Suprapubic skin (tissue), 4 donors: Measurements from ENCODE around the gene SPRR5. TPM values are rescaled to one million over a fixed set of nuclear protein-coding genes. Genes with fewer than 3 reads are reported as not detected.

Source experiments
- DNase-seq, 2 donors: peaks; one replicate each; pipeline ENCODE4 v3.0.0-alpha.2; 2019; ENCODE audit warnings: low spot score in 2 of 2
- H3K27ac ChIP-seq: fragments of 200-600 bp; sonication (generic); one replicate; pipeline ENCODE4 v1.5.1; 2019
- H3K27me3 ChIP-seq: fragments of 200-600 bp; sonication (generic); one replicate; pipeline ENCODE4 v1.5.1; 2019
- H3K36me3 ChIP-seq: fragments of 200-600 bp; sonication (generic); one replicate; pipeline ENCODE4 v1.5.1; 2019
- H3K4me1 ChIP-seq: fragments of 200-600 bp; sonication (generic); one replicate; pipeline ENCODE4 v1.5.1; 2019
- H3K4me3 ChIP-seq: fragments of 200-600 bp; sonication (generic); one replicate; pipeline ENCODE4 v1.5.1; 2019; ENCODE audit warnings: mild to moderate bottlenecking
- H3K9me3 ChIP-seq: fragments of 200-600 bp; sonication (generic); one replicate; pipeline ENCODE4 v1.5.1; 2019
- CTCF ChIP-seq, 2 donors: fragments of 200-600 bp in 1 of 2; fragments of 450-650 bp in 1 of 2; sonication (generic) in 1 of 2; IDR thresholded peaks; one replicate each; pipeline ENCODE4 v1.5.1; 2016 to 2019; ENCODE audit warnings: antibody characterized with exemption in 2 of 2, mild to moderate bottlenecking in 1 of 2, moderate library complexity in 1 of 2
- EP300 ChIP-seq: sonication (generic); formaldehyde crosslinking; IDR thresholded peaks from one replicate; pipeline ENCODE4 v1.6.1; 2017; ENCODE audit warnings: antibody characterized with exemption
- POLR2A ChIP-seq, 2 donors: fragments of 450-650 bp; IDR thresholded peaks; one replicate each; pipeline ENCODE4 v1.6.1; 2017; ENCODE audit warnings: antibody characterized with exemption in 2 of 2, mild to moderate bottlenecking in 2 of 2, moderate library complexity in 2 of 2
- POLR2AphosphoS5 ChIP-seq, 3 donors: sonication (generic); formaldehyde crosslinking; IDR thresholded peaks; one replicate each; pipeline ENCODE4 v1.6.1; 2017; ENCODE audit warnings: antibody characterized with exemption in 3 of 3
- WGBS: methylation state at CpG from one replicate; pipeline ENCODE4 v1.1.5; 2018; 5-methylcytosine and 5-hydroxymethylcytosine counted together
- total RNA-seq, 4 donors: library from RNA; depleted of rRNA; stranded (reverse); fragments of >200 nt; gene quantifications; one replicate each; pipeline ENCODE4 v1.1.0, GENCODE V29; 2016

SPRR5 gene
- total RNA-seq, 4 donors from 2014 or later: 10.7 to 42.8 (median 18.2) TPM

- TF ChIP-seq POLR2A (IDR thresholded peaks at IDR 0.05): no peak
- TF ChIP-seq CTCF (IDR thresholded peaks at IDR 0.05): no peak
- no peak for TF ChIP-seq POLR2AphosphoS5 (IDR thresholded peaks at IDR 0.05)
- TF ChIP-seq EP300: no peak
- WGBS: 46% methylated on average over 1 of the region's 1 CpG
- Histone ChIP-seq H3K9me3 (no peaks in the 10 kb centered on the region), H3K27ac (no peak overlapping the region), H3K4me1 (no peaks in the 10 kb centered on the region), H3K36me3 (no peaks in the 10 kb centered on the region), H3K4me3 (no peak overlapping the region), H3K27me3 (no peaks in the 10 kb centered on the region)
- no peak for DNase-seq
These were observed 48.8 kb downstream of the SPRR5 start for GRCh38 chr1:152995842-152996241.

GRCh38 chr1:152996633-152997400 lies 49.8 kb downstream of the SPRR5 start:
- DNase-seq: no peak
- 24% methylated on average over 5 of the region's 5 CpGs for WGBS
- TF ChIP-seq EP300 (no peak), POLR2AphosphoS5 (IDR thresholded peaks at IDR 0.05) (no peak), CTCF (IDR thresholded peaks at IDR 0.05) (no peak), POLR2A (IDR thresholded peaks at IDR 0.05) (no peak)
- H3K4me1 ChIP-seq: no peaks in the 10 kb centered on the region
- H3K36me3 ChIP-seq: no peaks in the 10 kb centered on the region
- no peak overlapping the region for H3K4me3 ChIP-seq
- no peaks in the 10 kb centered on the region for H3K27me3 ChIP-seq
- H3K27ac ChIP-seq: no peak overlapping the region
- H3K9me3 ChIP-seq: no peaks in the 10 kb centered on the region

- no peaks in the 10 kb centered on the region for H3K4me1 ChIP-seq
- no peaks in the 10 kb centered on the region for H3K9me3 ChIP-seq
- no peak for TF ChIP-seq POLR2AphosphoS5 (IDR thresholded peaks at IDR 0.05)
- TF ChIP-seq POLR2A (IDR thresholded peaks at IDR 0.05): no peak
- TF ChIP-seq EP300: no peak
- TF ChIP-seq CTCF (IDR thresholded peaks at IDR 0.05): no peak
- no peaks in the 10 kb centered on the region for H3K27me3 ChIP-seq
- no peak overlapping the region for H3K27ac ChIP-seq
- WGBS: 33% methylated on average over 7 of the region's 7 CpGs
- no peak for DNase-seq
- no peak overlapping the region for H3K4me3 ChIP-seq
- H3K36me3 ChIP-seq: no peaks in the 10 kb centered on the region
These were observed 50.9 kb downstream of the SPRR5 start for GRCh38 chr1:152997901-152998300.

- H3K36me3 ChIP-seq: no peaks in the 10 kb centered on the region
- H3K4me1 ChIP-seq: no peaks in the 10 kb centered on the region
- no peak for DNase-seq
- H3K27me3 ChIP-seq: no peaks in the 10 kb centered on the region
- H3K27ac ChIP-seq: no peak overlapping the region
- WGBS: 75% methylated on average over 4 of the region's 4 CpGs
- no peak overlapping the region for H3K4me3 ChIP-seq
- no peaks in the 10 kb centered on the region for H3K9me3 ChIP-seq
- TF ChIP-seq EP300 (no peak), CTCF (IDR thresholded peaks at IDR 0.05) (no peak), POLR2AphosphoS5 (IDR thresholded peaks at IDR 0.05) (no peak), POLR2A (IDR thresholded peaks at IDR 0.05) (no peak)
These were observed 51.5 kb downstream of the SPRR5 start for GRCh38 chr1:152998476-152998875.

Other genes with a start within 250 kb of the SPRR5 start
- gene LCE2A, start 248.9 kb upstream of the SPRR5 start, total RNA-seq: 100 to 1,000 TPM in 3 of 4 donors, 10 to 100 TPM in 1; 28.2 to 457 (median 159) TPM
- 1 to 10 TPM in 3 of 4 donors, not detected in 1; 3.0 to 7.7 (median 3.6) TPM for gene LCE4A, start 239.0 kb upstream of the SPRR5 start, total RNA-seq
- 100 to 1,000 TPM in 3 of 4 donors, 10 to 100 TPM in 1; 20.9 to 138 (median 131) TPM for gene KPRP, start 189.2 kb upstream of the SPRR5 start, total RNA-seq
- 10 to 100 TPM in 3 of 4 donors, not detected in 1; 23.4 to 71.3 (median 42.8) TPM for gene LCE1F, start 172.1 kb upstream of the SPRR5 start, total RNA-seq
- gene LCE1E, start 160.9 kb upstream of the SPRR5 start, total RNA-seq: 10 to 100 TPM in 3 of 4 donors, 1 to 10 TPM in 1; 5.5 to 71.0 (median 29.6) TPM
- gene LCE1D, start 150.5 kb upstream of the SPRR5 start, total RNA-seq: 100 to 1,000 TPM in 2 of 4 donors, 10 to 100 TPM in 2; 32.8 to 203 (median 101) TPM
- gene LCE1C, start 140.6 kb upstream of the SPRR5 start, total RNA-seq: 1,000 to 10,000 TPM in 3 of 4 donors, 10 to 100 TPM in 1; 73.2 to 1,471 (median 1,283) TPM
- 100 to 1,000 TPM in 3 of 4 donors, 10 to 100 TPM in 1; 29.6 to 197 (median 166) TPM for gene LCE1B, start 135.2 kb upstream of the SPRR5 start, total RNA-seq
- gene LCE1A, start 119.7 kb upstream of the SPRR5 start, total RNA-seq: 100 to 1,000 TPM in 3 of 4 donors, 10 to 100 TPM in 1; 69.4 to 516 (median 417) TPM
- gene LCE6A, start 104.3 kb upstream of the SPRR5 start, total RNA-seq: 10 to 100 TPM in 3 of 4 donors, 1 to 10 TPM in 1; 3.0 to 95.6 (median 55.0) TPM
- gene LCE7A, start 87.2 kb upstream of the SPRR5 start, total RNA-seq: not detected
- not detected for gene SMCP, start 68.9 kb upstream of the SPRR5 start, total RNA-seq
- 100 to 1,000 TPM in 3 of 4 donors, 10 to 100 TPM in 1; 50.2 to 213 (median 138) TPM for gene IVL, start 38.7 kb upstream of the SPRR5 start, total RNA-seq
- gene SPRR4, start 23.4 kb downstream of the SPRR5 start, total RNA-seq: 100 to 1,000 TPM in 2 of 4 donors, 10 to 100 TPM in 1, 1 to 10 TPM in 1; 1.4 to 478 (median 67.3) TPM
- gene SPRR1A, start 36.9 kb downstream of the SPRR5 start, total RNA-seq: 10 to 100 TPM in 1 of 4 donors, not detected in 3; 66.5 TPM
- gene SPRR3, start 54.5 kb downstream of the SPRR5 start, total RNA-seq: not detected
- 100 to 1,000 TPM in 3 of 4 donors, 1 to 10 TPM in 1; 1.8 to 247 (median 172) TPM for gene SPRR1B, start 84.0 kb downstream of the SPRR5 start, total RNA-seq
- 10 to 100 TPM in 3 of 4 donors, not detected in 1; 12.3 to 69.2 (median 56.6) TPM for gene SPRR2D, start 93.9 kb downstream of the SPRR5 start, total RNA-seq
- not detected for gene SPRR2A, start 110.3 kb downstream of the SPRR5 start, total RNA-seq
- 1 to 10 TPM in 2 of 4 donors, not detected in 2; 2.0 to 3.3 TPM for gene SPRR2B, start 124.4 kb downstream of the SPRR5 start, total RNA-seq
- gene SPRR2E, start 147.3 kb downstream of the SPRR5 start, total RNA-seq: 100 to 1,000 TPM in 2 of 4 donors, 10 to 100 TPM in 2; 10.8 to 314 (median 156) TPM
- 1 to 10 TPM in 1 of 4 donors, not detected in 3; 4.2 TPM for gene SPRR2F, start 166.3 kb downstream of the SPRR5 start, total RNA-seq
- gene SPRR2G, start 203.7 kb downstream of the SPRR5 start, total RNA-seq: 10 to 100 TPM in 3 of 4 donors, 1 to 10 TPM in 1; 6.8 to 56.6 (median 13.3) TPM